ENCODE results near the gene IFNL3. TPM values are rescaled to one million over a fixed set of nuclear protein-coding genes. Genes with fewer than 3 reads are reported as not detected.
"Not testable (repeated sequence)": the region's sequence is repeated elsewhere in the genome, so short reads cannot be mapped to it uniquely, and the experiment has no call there.

IFNL3 gene
- polyA plus RNA-seq, 3 donors from 2014 or later = not detected

GRCh38 chr19:39218230-39219007, 26.4 kb downstream of the IFNL3 start:
- no peak overlapping the region for H3K27ac Mint-ChIP-seq
- no peaks in the 10 kb centered on the region for H3K4me1 Mint-ChIP-seq
- peaks cover 2 to 10% (median 5%) of the 10 kb centered on the region in 3 donors for H3K27me3 Mint-ChIP-seq (ENCODE audit: low read depth in 3 of 3)
- no peaks in the 10 kb centered on the region for H3K36me3 Mint-ChIP-seq
- peaks cover 0 to 2% (median 0%) of the 10 kb centered on the region in 6 donors for H3K9me3 Mint-ChIP-seq
- no peak overlapping the region for H3K4me3 Mint-ChIP-seq
- no peak for DNase-seq

- Mint-ChIP-seq H3K4me1 (no peaks in the 10 kb centered on the region), H3K36me3 (no peaks in the 10 kb centered on the region), H3K4me3 (no peak overlapping the region), H3K27ac (no peak overlapping the region), H3K27me3 (ENCODE audit: low read depth in 3 of 3) (peaks cover 2 to 10% (median 5%) of the 10 kb centered on the region in 3 donors), H3K9me3 (peaks cover 0 to 2% (median 0%) of the 10 kb centered on the region in 6 donors)
- DNase-seq = no peak
Observed at GRCh38 chr19:39217094-39217493, 27.7 kb downstream of the IFNL3 start.

GRCh38 chr19:39215323-39215722, 29.5 kb downstream of the IFNL3 start:
- not testable (repeated sequence) for DNase-seq; H3K4me3 Mint-ChIP-seq; H3K27me3 Mint-ChIP-seq (ENCODE audit: low read depth in 3 of 3); H3K27ac Mint-ChIP-seq; H3K36me3 Mint-ChIP-seq; H3K9me3 Mint-ChIP-seq; H3K4me1 Mint-ChIP-seq

GRCh38 chr19:39212375-39212742, 32.4 kb downstream of the IFNL3 start:
- Mint-ChIP-seq H3K27ac (no peak overlapping the region), H3K9me3 (no peaks in the 10 kb centered on the region), H3K4me1 (no peaks in the 10 kb centered on the region), H3K36me3 (no peaks in the 10 kb centered on the region), H3K27me3 (ENCODE audit: low read depth in 3 of 3) (peaks cover 0 to 4% (median 3%) of the 10 kb centered on the region in 3 donors), H3K4me3 (no peak overlapping the region)
- peak; percentile 51 to 63 (median 53) for DNase-seq

GRCh38 chr19:39211731-39212374, 33.0 kb downstream of the IFNL3 start:
- H3K27ac Mint-ChIP-seq = no peak overlapping the region
- no peaks in the 10 kb centered on the region for H3K36me3 Mint-ChIP-seq
- H3K9me3 Mint-ChIP-seq = no peaks in the 10 kb centered on the region
- H3K27me3 Mint-ChIP-seq (ENCODE audit: low read depth in 3 of 3) = peaks cover 0 to 2% (median 2%) of the 10 kb centered on the region in 3 donors
- DNase-seq = no peak
- no peaks in the 10 kb centered on the region for H3K4me1 Mint-ChIP-seq
- no peak overlapping the region for H3K4me3 Mint-ChIP-seq

GRCh38 chr19:39209196-39209595, 35.6 kb downstream of the IFNL3 start:
- no peak for DNase-seq
- Mint-ChIP-seq H3K36me3 (no peaks in the 10 kb centered on the region), H3K27ac (no peak overlapping the region), H3K4me1 (no peaks in the 10 kb centered on the region), H3K27me3 (ENCODE audit: low read depth in 3 of 3) (peaks cover 3 to 11% (median 10%) of the 10 kb centered on the region in 3 donors), H3K9me3 (no peaks in the 10 kb centered on the region), H3K4me3 (no peak overlapping the region)

GRCh38 chr19:39208175-39208795, 36.5 kb downstream of the IFNL3 start:
- H3K27me3 Mint-ChIP-seq (ENCODE audit: low read depth in 3 of 3) = peaks cover 6 to 13% (median 11%) of the 10 kb centered on the region in 3 donors
- H3K27ac Mint-ChIP-seq = no peak overlapping the region
- no peaks in the 10 kb centered on the region for H3K9me3 Mint-ChIP-seq
- H3K4me3 Mint-ChIP-seq = no peak overlapping the region
- no peaks in the 10 kb centered on the region for H3K36me3 Mint-ChIP-seq
- DNase-seq = no peak
- H3K4me1 Mint-ChIP-seq = no peaks in the 10 kb centered on the region

- no peaks in the 10 kb centered on the region for H3K36me3 Mint-ChIP-seq
- peaks cover 7 to 17% (median 14%) of the 10 kb centered on the region in 3 donors for H3K27me3 Mint-ChIP-seq (ENCODE audit: low read depth in 3 of 3)
- H3K27ac Mint-ChIP-seq = no peak overlapping the region
- H3K9me3 Mint-ChIP-seq = no peaks in the 10 kb centered on the region
- H3K4me1 Mint-ChIP-seq = no peaks in the 10 kb centered on the region
- DNase-seq = no peak
- H3K4me3 Mint-ChIP-seq = no peak overlapping the region
Observed at GRCh38 chr19:39207293-39207836, 37.4 kb downstream of the IFNL3 start.

GRCh38 chr19:39206122-39206521, 38.7 kb downstream of the IFNL3 start:
- no peaks in the 10 kb centered on the region for H3K4me1 Mint-ChIP-seq
- peaks cover 11 to 23% (median 18%) of the 10 kb centered on the region in 3 donors for H3K27me3 Mint-ChIP-seq (ENCODE audit: low read depth in 3 of 3)
- H3K36me3 Mint-ChIP-seq = no peaks in the 10 kb centered on the region
- no peak overlapping the region for H3K4me3 Mint-ChIP-seq
- no peak for DNase-seq
- H3K27ac Mint-ChIP-seq = no peak overlapping the region
- peaks cover 0 to 2% (median 0%) of the 10 kb centered on the region in 6 donors for H3K9me3 Mint-ChIP-seq

GRCh38 chr19:39205449-39205764, 39.4 kb downstream of the IFNL3 start:
- Mint-ChIP-seq H3K36me3 (no peaks in the 10 kb centered on the region), H3K27ac (no peak overlapping the region), H3K9me3 (peaks cover 0 to 2% (median 0%) of the 10 kb centered on the region in 6 donors), H3K4me1 (no peaks in the 10 kb centered on the region), H3K27me3 (ENCODE audit: low read depth in 3 of 3) (peaks cover 15 to 25% (median 22%) of the 10 kb centered on the region in 3 donors), H3K4me3 (no peak overlapping the region)
- no peak for DNase-seq

- H3K36me3 Mint-ChIP-seq = no peaks in the 10 kb centered on the region
- no peak within 1 kb of the TSS for H3K4me3 Mint-ChIP-seq
- no peak within 1 kb of the TSS for H3K27ac Mint-ChIP-seq
- DNase-seq = no peak
- peaks cover 0 to 2% (median 0%) of the 10 kb centered on the region in 6 donors for H3K9me3 Mint-ChIP-seq
- H3K4me1 Mint-ChIP-seq = no peaks in the 10 kb centered on the region
- H3K27me3 Mint-ChIP-seq (ENCODE audit: low read depth in 3 of 3) = peaks cover 15 to 28% (median 26%) of the 10 kb centered on the region in 3 donors
Observed at GRCh38 chr19:39203372-39204341, 41.1 kb downstream of the IFNL3 start, which contains the start of gene SYCN. Gene SYCN, minus strand, starts transcription at chr19:39204263. Its CDS starts 9 bp downstream, at chr19:39204254.

- DNase-seq = no peak
- no peaks in the 10 kb centered on the region for H3K36me3 Mint-ChIP-seq
- H3K4me3 Mint-ChIP-seq = no peak overlapping the region
- no peak overlapping the region for H3K27ac Mint-ChIP-seq
- peaks cover 15 to 27% (median 26%) of the 10 kb centered on the region in 3 donors for H3K27me3 Mint-ChIP-seq (ENCODE audit: low read depth in 3 of 3)
- H3K9me3 Mint-ChIP-seq = peaks cover 0 to 3% (median 0%) of the 10 kb centered on the region in 6 donors
- no peaks in the 10 kb centered on the region for H3K4me1 Mint-ChIP-seq
Observed at GRCh38 chr19:39202998-39203355, 41.8 kb downstream of the IFNL3 start.

GRCh38 chr19:39200803-39201115, 44.0 kb downstream of the IFNL3 start:
- peaks cover 7 to 12% of the 10 kb centered on the region in 2 donors for H3K4me1 Mint-ChIP-seq
- DNase-seq = no peak
- peaks cover 18 to 26% (median 21%) of the 10 kb centered on the region in 3 donors for H3K27me3 Mint-ChIP-seq (ENCODE audit: low read depth in 3 of 3)
- H3K27ac Mint-ChIP-seq = no peak overlapping the region
- peaks cover 0 to 3% (median 0%) of the 10 kb centered on the region in 6 donors for H3K9me3 Mint-ChIP-seq
- H3K4me3 Mint-ChIP-seq = peak overlapping the region in 1 of 5 donors; percentile 13
- H3K36me3 Mint-ChIP-seq = peaks cover 0 to 4% (median 0%) of the 10 kb centered on the region in 3 donors

Data from immature natural killer cell (primary cell).